Ramos (cell line): ENCODE results near the gene TKFC.

ENCODE experiments used
- in situ Hi-C: fragments of 300-500 bp; cut with MboI; formaldehyde crosslinking; loops from one replicate; pipeline ENCODE4 v1.14.3; 2022; ENCODE audit warnings: low sequenced_read_pairs; ENCODE audit not compliant: unreplicated experiment

The TKFC gene

DNA sequence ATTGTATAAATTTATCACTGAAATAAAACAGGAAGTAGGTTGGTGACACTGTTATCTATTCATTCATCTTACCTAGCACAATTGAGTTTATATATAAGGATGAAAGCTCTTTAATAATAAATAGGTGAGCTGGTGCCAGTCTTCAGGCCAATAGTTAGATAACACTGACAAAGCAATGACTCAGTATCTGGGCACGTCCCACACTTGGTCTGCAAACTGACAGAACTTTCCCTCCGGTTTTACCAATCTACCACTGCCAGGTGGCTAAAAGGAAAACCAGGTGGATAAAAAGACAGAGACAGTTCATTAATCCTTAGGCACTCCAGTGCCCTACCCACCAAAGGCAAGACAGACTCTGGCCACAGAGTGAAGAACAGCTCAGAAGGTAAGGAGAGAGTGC lies 17.8 kb upstream of the TKFC start:
- in situ Hi-C loops = no loop called here

DNA sequence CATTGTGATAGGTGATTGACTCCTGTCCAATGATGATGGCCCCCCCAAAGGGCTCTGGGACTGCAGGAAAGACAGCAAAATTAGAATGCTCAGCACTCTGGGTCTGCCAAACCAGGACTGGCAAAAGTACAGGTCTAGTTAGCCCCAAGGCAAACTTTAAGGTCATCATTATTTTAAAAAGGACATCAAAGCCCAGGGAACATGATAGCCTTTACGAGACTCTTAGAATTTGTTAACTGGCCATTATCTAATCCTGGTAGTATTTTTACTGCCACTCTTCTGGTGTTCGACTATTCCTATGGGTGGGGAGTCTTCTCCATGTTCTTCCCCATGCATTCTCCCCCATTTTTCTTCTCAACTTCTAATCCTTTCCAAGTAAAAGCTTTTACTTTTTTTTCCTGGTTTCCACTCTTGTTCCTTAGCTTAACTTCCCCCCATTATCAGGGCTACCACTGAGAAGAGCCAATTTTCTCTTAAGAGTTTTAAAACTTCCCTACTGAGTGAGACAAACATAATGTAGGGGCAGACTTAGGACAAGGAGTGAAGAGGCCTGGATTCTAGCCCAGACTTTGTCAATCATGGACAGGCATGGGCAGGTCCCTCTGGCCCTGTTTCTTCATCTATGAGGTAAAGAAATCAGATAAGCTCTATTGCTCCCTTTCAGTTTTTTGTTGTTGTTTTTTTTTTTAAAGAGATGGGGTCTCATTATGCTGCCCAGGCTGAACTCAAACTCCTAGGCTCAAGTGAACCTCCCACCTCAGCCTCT lies 7.2 kb upstream of the TKFC start:
- in situ Hi-C loops = no loop called here

DNA sequence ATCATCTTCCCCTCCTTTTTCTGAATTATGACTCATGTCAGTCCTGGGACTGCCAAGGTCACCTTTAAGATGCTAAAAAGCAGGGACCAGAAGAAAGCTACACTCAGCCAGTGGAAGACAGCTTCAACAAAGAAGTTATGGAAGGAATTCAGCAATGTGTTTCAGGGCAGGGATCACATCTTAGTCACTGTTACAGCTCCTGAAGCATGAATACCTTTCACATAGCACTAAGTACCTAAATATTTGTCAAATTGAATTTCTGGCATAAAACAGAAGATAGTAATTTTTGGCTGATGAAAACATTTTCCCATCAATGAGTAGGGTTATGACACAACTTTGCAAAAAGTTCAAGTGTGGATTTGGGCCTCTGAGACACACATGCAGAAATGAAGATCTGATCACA lies 5.4 kb upstream of the TKFC start:
- in situ Hi-C loops = no loop called here

DNA sequence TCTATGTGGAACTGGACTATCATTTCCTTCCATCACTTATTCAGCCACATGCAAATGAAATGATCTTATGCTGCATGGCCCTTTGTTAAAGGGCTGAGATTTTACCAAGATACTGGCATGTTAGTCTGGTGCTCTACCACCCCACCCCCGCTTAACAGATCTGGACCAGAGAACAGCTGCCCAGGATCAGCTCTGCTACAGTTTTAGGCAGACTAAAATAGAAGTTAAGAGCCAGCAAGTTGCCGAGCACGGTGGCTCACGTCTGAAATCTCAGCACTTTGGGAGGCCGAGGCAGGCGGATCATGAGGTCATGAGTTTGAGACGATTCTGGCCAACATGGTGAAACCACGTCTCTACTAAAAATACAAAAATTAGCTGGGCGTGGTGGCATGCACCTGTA lies 4.7 kb upstream of the TKFC start:
- in situ Hi-C loops = no loop called here

DNA sequence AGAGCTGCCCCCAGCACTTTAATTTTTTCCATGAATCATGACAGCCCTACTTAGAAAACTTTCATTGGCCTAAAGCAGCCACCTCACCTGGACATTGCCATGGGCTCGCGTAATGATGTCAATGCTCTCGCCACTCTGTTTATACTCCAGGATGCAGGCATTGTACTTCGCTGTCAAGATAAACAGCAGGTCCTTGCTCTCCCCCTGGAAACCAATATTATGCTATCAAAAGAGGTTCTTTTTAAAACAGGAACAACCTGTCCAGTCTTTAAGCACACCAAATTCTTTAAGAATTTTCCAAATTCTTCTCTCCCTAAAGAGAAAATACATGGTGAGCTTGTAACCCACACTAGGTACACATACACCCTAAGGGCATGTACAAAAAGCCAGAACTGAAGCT lies 3.2 kb upstream of the TKFC start:
- in situ Hi-C loops = no loop called here

DNA sequence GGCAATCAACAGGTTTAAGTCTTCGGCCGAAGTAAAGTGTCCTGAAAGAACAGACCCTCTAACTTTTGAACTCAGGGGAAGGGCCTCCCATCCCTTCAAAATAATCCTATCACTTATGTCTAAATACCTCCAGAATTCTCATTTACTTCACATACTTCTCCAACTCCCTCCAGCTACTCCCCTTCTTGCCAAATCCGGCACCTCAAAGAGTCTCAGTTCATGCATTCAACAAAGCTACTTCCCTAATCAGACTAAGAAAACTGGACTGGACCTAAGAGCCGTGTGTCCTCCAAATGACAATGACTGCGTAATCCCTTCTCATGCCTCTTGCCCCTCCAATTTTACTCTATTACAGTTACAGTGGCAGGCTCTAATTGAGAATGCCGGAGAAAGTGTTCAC lies 1.4 kb upstream of the TKFC start:
- in situ Hi-C loops = no loop called here

DNA sequence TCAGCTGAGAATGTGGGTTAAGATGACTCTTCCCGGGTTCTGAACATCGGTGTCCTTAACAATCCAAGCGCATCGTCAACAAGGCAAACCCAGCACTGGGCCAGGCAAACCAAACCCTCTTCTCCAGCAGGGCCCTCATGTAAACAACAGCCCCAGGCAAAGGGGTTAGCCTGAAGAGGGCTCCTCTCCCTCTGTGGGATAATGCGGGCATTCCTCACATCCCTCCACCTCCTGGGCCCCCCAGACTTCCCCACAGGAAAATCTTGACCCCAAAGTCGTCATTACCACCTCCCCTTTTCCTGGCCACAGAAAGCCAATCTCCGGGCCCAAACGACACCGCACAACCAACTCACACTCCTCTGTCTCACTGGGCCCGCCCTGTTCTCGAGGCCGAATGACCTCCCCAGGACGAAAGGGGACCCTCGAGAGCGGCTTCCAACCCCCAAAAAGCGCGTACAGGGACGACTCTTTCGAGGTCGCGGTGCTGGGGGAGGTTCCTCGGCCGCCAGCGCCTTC lies 689 bp upstream of the TKFC start:
- in situ Hi-C loops = no loop called here

DNA sequence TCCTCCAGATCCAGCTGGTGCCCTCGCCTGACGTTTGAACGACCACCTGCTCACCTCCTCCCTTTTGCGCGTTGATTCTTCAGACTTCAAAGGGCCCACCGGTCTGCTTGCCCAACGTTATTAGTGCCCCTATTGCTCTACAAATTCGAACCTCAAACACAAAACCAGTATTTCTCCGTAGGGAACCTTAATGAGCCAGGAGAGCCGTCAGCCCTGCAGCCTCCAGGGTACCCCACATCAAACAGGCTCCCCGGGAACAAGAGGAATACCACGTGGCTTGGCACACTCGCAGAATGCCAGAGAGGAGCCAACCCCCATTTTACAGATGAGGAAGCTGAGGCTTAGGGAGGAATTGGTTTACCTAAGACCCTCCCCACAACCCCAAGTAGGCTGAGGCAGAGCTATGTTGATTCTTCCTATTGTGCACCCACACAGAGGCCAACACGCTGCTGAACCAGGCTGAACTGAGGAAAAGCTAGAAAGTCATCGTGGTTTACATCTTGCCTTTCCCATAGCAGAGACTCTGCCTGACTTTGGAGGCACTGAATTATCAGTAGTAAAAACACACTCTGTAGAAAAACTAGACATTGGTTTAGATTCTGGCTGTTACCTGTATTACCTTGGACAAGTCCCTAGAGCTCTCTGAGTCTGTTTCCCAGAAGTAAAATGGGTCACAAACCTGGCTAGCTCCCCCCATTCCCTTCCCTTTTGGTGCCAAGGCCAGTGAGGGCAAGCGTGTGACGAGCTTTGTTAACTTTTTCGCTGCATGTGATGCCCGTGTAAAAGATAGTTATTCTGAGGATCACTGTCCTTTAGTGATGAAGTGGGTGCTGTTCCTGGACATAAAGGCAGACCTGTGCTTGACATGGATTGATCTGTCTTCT lies 764 bp downstream of the TKFC start:
- in situ Hi-C loops = no loop called here

DNA sequence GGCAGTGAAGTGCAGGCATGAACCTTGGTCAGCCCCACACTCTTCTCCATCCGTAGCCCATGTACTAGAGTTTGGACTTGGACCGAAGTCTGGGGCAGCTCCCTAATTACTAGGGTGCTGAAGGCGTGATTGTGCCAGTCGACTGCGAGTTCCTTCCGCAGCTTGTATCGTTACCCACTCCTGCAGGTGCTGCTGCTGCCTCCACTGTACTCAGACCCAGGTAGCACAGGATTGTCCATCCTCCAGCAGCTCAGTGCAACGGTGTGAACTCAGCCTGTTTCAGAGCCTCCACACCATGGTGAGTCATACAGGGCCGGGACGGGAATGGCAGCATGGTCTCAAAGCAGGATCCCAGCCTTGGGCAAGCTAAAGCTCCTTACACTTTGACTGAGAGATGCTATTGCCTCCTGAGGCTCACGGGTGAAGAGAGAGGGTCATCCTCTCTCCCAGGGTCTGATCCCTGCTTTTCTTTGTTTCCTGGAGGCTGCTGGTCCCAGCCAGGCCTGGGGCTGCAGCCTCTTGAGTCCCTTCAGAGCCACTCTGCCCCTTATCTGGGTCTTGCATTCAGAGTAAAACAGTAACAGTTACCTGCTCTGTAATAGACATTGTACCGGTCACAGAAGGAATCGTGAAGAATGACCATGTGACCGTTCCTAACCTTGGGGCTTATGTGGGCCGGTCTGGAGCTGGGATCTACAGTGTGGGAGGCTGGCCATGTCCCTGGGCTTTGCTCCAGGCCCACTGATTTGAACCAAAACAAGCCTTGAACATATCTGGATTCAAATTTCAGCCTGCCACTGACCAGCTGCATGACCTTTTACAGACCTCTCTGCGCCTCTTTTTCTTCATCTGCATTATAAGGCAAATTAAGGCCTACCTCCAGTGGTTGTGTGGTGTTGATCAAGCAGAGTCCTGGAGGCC lies 1.7 kb downstream of the TKFC start:
- in situ Hi-C loops = loop anchor here (5.0 kb wide), 1 partner anchor 53 kb away; no protein-coding TSS in a partner anchor

DNA sequence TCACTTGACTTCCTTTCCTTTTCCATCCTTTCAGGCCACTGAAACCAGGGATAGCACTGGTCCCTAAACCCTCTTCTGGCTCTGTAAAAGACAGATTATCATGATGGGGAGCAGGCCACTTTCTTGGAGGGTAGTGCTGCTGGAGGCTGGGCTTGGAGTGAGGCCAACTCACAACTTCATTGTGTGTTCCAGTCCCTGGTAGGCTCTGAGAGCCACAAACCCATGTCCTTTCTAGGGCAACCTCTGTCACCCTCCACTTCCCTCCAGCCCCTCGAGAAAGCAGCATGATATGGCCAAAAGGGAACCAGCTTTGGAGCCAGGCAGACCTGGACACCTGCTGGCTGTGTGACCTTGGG lies 2.3 kb downstream of the TKFC start:
- in situ Hi-C loops = loop anchor here (5.0 kb wide), 1 partner anchor 52 kb away; no protein-coding TSS in a partner anchor

DNA sequence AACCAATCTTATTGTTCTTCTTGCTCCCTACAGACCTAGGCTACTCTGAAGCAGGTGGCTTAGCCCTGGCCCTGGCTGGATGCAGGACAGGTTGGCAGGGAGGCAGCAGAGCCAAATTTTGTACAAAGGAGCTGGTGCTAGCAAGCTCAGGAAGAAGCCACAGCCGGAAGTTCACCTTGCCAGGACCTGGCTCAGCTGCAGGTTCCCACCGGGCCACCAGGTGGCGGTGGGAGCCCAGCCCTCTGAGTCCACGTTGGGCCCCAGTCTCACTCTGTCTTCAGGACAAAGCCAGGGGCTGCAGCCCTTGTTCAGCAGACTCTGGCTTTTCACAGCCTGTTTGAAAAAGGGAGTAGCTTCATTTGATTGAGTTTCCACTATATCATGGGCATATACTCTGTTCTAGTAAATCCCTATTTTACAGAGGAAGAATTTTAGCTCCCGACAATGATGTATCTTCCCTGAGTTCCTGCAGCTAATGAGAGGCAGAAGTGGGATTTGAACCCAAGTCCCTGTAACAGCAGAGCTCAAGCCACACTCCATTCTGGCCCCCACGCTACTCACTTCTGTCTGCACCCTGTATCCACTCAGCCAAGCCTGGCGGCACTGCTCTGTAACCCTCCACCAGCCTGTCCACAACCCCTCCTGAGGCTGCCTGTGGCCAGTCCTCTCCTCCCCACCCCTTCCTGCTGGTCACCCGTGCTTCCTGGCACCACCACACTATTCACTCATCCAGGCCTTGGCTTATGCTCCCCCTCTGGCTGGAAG lies 3.3 kb downstream of the TKFC start:
- in situ Hi-C loops = loop anchor here (5.0 kb wide), 1 partner anchor 51 kb away; no protein-coding TSS in a partner anchor

DNA sequence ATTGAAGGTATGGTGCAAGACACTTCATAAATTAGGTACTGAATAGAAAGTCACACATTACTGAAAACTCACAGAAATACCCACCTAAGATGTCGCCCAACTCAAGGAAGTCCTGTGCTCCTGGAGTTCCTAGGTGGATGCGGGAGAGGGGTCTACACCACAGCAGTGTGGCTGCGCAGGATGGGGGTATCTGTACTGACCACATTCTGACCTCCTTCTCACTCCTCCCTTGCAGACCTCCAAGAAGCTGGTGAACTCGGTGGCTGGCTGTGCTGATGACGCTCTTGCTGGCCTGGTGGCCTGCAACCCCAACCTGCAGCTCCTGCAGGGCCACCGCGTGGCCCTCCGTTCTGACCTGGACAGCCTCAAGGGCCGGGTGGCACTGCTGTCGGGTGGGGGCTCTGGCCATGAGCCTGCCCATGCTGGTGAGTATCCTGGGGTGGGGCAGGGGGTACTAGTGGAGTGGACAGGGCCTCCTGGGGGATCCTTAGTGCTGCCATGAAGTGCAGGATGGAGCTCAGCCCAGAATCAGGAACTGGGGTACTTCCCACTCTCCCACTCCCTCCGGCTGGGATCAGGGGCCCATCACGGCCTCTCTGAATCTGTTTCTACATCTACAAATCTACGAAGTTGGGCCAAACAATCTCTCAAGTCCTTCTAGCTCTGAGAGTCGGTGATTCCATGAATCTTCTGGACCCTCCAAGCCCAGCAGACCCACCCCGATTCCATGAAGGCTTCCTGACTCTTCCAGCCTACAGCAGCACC lies 4.9 kb downstream of the TKFC start:
- in situ Hi-C loops = loop anchor here (5.0 kb wide), 1 partner anchor 49 kb away; no protein-coding TSS in a partner anchor

DNA sequence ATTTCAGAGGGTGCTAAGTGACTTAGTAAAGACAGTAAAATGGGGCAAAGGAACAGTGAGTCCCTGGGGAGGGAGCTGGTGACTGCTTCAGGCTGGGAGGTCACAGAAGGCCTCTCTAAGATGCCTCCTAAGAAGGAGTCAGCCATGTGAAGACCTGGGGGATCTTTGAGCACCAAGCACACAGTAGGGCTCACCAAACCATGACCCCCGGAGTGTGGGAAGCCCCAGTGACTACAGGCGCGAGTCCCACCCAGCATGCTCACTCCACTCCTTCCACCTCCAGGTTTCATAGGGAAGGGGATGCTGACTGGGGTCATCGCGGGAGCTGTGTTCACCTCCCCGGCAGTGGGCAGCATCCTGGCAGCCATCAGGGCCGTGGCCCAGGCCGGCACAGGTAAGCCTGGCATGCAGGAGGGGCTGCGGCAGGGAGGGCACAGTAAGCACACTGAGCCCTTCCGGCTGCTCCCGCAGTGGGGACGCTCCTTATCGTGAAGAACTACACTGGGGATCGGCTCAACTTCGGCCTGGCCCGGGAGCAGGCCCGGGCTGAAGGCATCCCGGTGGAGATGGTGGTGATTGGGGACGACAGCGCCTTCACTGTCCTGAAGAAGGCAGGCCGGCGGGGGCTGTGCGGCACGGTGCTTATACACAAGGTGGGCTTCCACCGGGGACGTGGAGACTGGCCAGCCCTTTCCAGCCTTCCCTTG lies 5.9 kb downstream of the TKFC start:
- in situ Hi-C loops = loop anchor here (5.0 kb wide), 1 partner anchor 48 kb away; no protein-coding TSS in a partner anchor

DNA sequence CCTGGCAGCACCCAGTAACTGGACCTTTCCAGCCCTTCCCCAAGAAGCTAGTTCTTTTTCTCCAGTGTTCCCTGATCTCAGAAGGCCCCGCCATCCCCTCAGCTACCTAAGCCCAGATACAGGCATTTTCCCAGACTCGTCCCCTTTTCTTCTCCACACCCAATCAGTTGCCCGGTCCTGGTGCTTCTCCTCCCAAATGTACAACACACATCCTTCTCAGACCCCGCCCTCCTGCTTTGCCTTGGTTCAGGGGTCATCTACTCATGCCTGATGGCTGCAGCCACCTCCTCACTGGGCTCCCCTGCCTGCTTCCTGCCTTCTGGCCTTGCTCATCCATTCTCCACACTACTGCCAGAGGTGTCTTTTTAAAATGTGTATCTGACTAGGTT lies 6.5 kb downstream of the TKFC start:
- in situ Hi-C loops = loop anchor here (5.0 kb wide), 1 partner anchor 48 kb away; no protein-coding TSS in a partner anchor

DNA sequence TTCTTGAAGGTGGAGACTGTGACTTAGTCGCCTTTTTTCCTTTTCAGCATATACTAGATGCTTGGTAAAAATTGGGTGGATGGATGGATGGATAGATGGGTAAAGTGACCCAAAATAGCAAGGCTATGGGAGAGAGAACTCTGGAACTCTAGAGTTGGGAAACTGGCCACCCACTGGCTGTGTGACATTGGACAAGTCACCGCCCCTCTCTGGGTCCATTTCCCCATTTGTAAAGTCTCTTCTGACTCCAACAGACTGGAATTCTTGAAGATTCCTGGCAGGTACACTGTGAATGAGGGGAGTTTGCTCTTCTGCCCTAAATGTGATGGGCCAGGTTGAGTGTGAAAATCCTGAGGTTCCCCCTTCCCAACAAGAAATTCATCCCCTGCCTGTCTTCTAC lies 8.0 kb downstream of the TKFC start:
- in situ Hi-C loops = no loop called here

DNA sequence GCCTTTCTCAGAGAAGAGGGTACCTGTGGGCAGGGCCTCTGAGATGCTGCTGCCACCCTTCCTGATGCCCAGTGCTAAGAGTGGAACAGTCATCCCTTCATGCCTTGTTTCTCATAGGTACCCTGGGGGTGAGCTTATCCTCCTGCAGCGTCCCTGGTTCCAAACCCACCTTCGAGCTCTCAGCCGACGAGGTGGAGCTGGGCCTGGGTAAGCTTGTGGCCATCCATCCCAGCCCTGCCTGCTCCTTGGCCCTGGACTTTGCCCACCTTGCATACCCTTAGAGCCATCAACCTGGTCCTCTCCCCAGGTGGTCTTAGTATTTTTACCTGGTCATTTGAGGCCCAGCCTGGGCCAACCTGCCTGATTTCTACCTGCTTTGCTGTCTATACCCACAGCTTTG lies 8.7 kb downstream of the TKFC start:
- in situ Hi-C loops = no loop called here

DNA sequence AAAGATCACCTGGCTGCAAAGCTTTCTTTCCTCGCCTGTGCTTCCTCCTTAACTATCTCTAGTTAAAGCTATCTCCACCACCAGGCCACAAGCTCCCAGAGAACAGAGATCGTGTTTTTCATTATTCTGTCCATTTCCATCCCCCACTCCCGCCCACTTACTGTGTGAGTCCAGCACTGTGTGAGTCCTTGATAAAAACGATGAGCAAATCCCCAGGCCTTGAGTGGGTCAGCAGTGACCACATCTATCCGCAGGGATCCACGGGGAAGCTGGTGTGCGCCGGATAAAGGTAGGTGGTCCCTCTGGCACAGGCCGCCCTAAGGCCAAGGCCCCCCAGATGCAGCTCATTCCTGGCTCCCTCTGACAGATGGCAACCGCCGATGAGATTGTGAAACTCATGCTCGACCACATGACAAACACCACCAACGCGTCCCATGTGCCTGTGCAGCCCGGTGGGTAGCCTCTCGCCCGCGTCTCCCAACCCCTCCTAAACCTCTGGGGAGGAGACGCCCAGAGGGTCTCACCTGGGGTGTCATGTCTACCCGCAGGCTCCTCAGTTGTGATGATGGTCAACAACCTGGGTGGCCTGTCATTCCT lies 9.3 kb downstream of the TKFC start:
- in situ Hi-C loops = no loop called here
